DND-41 (cell line): ENCODE results near the gene MMAB.

Source experiments
- CTCF ChIP-seq: IDR thresholded peaks from 2 replicates; pipeline ENCODE4 v1.5.1; 2012; ENCODE audit warnings: borderline replicate concordance, low read length, moderate library complexity, mild to moderate bottlenecking; ENCODE audit not compliant: poor library complexity, severe bottlenecking; ENCODE audit errors: extremely low read depth
- EZH2 ChIP-seq: IDR thresholded peaks from 3 replicates; pipeline ENCODE4 v1.6.1; 2012; ENCODE audit warnings: borderline replicate concordance, low read depth, mild to moderate bottlenecking, moderate library complexity, low read length, inconsistent platforms; ENCODE audit not compliant: severe bottlenecking

- no peak for TF ChIP-seq CTCF
- TF ChIP-seq EZH2: no peak
These were observed 23.0 kb downstream of the MMAB start for GRCh38 chr12:109550281-109550680.
